CD4-positive, CD25-positive, alpha-beta regulatory T cell (primary cell): ENCODE data around the gene IL9. TPM values are rescaled to one million over a fixed set of nuclear protein-coding genes. Genes with fewer than 3 reads are reported as not detected.
"Not testable (repeated sequence)": the region's sequence is repeated elsewhere in the genome, so short reads cannot be mapped to it uniquely, and the experiment has no call there.

Source experiments
- ATAC-seq, 2 donors: fragments of 150-1000 bp; cut with Tn5 transposase; one replicate each; pipeline ENCODE4 v1.10.0; 2021; ENCODE audit warnings: low read depth in 2 of 2, moderate number of reproducible peaks in 2 of 2, moderate library complexity in 1 of 2
- DNase-seq, 3 donors: peaks; one replicate each; pipeline versions ENCODE4 v3.0.0 to v3.0.0-alpha.2; 2012 to 2022; ENCODE audit warnings: mixed read lengths in 1 of 3
- H3K27ac ChIP-seq: one replicate; pipeline ENCODE4 v1.7.0; 2013; ENCODE audit warnings: mild to moderate bottlenecking, low read length; ENCODE audit not compliant: insufficient read depth, poor library complexity, severe bottlenecking
- H3K27me3 ChIP-seq: one replicate; pipeline ENCODE4 v1.7.0; 2013; ENCODE audit warnings: low read length; ENCODE audit not compliant: control insufficient read depth, insufficient read depth
- H3K36me3 ChIP-seq: one replicate; pipeline ENCODE4 v1.7.0; 2013; ENCODE audit warnings: mild to moderate bottlenecking, low read length, moderate library complexity; ENCODE audit not compliant: control insufficient read depth, insufficient read depth
- H3K4me1 ChIP-seq: 2 replicates; pipeline ENCODE4 v1.7.0; 2013; ENCODE audit warnings: mild to moderate bottlenecking, low read length; ENCODE audit not compliant: insufficient read depth, control insufficient read depth, poor library complexity, severe bottlenecking
- H3K4me3 ChIP-seq: one replicate; pipeline ENCODE4 v1.7.0; 2013; ENCODE audit warnings: low read depth, mild to moderate bottlenecking, low read length, moderate library complexity
- H3K9me3 ChIP-seq, 2 experiments: 1 replicate in 1 of 2; 2 replicates in 1 of 2; pipeline ENCODE4 v1.7.0; 2013; ENCODE audit warnings: low read length in 2 of 2, mild to moderate bottlenecking in 1 of 2, moderate library complexity in 1 of 2; ENCODE audit not compliant: control insufficient read depth in 2 of 2
- H3K27ac Mint-ChIP-seq, 3 donors: one replicate each; pipeline ENCODE4 v1.8.0; 2020 to 2022; ENCODE audit warnings: mild to moderate bottlenecking in 3 of 3, mixed read lengths in 3 of 3, moderate library complexity in 2 of 3
- H3K27me3 Mint-ChIP-seq: one replicate; pipeline ENCODE4 v1.8.0; 2022; ENCODE audit warnings: mild to moderate bottlenecking, mixed read lengths
- H3K36me3 Mint-ChIP-seq: one replicate; pipeline ENCODE4 v1.8.0; 2020; ENCODE audit warnings: mixed read lengths
- H3K4me1 Mint-ChIP-seq, 4 donors: one replicate each; pipeline ENCODE4 v1.8.0; 2020 to 2022; ENCODE audit warnings: mixed read lengths in 4 of 4, mild to moderate bottlenecking in 1 of 4
- H3K4me3 Mint-ChIP-seq, 4 donors: one replicate each; pipeline ENCODE4 v1.8.0; 2020 to 2022; ENCODE audit warnings: mild to moderate bottlenecking in 4 of 4, mixed read lengths in 4 of 4, moderate library complexity in 3 of 4
- H3K9me3 Mint-ChIP-seq, 7 donors: one replicate each; pipeline ENCODE4 v1.8.0; 2020 to 2022; ENCODE audit warnings: mixed read lengths in 7 of 7, mild to moderate bottlenecking in 3 of 7, moderate library complexity in 2 of 7
- polyA plus RNA-seq, 4 donors: library from polyadenylated mRNA; unstranded; fragments of 300-500 nt; fragmentation: Illumina TruSeq; gene quantifications; one replicate each; pipeline ENCODE4 v1.2.3, GENCODE V29; 2021
- total RNA-seq: library from RNA; stranded (reverse); gene quantifications from one replicate; pipeline ENCODE4 v1.2.3, GENCODE V29; 2022

IL9 gene
- total and polyA plus RNA-seq, 5 donors from 2014 or later = not detected

GRCh38 chr5:135866016-135866415 lies 29.6 kb downstream of the IL9 start:
- no peaks in the 10 kb centered on the region for H3K36me3 Mint-ChIP-seq
- H3K4me1 Mint-ChIP-seq = no peaks in the 10 kb centered on the region
- H3K4me1 ChIP-seq = no peaks in the 10 kb centered on the region
- no peak overlapping the region for H3K27ac ChIP-seq
- H3K4me3 ChIP-seq = no peak overlapping the region
- no peaks in the 10 kb centered on the region for H3K27me3 Mint-ChIP-seq
- no peaks in the 10 kb centered on the region for H3K9me3 ChIP-seq
- peaks cover 0 to 2% (median 0%) of the 10 kb centered on the region in 7 donors for H3K9me3 Mint-ChIP-seq
- ATAC-seq (no peak), DNase-seq (no peak)
- H3K27ac Mint-ChIP-seq = no peak overlapping the region
- H3K27me3 ChIP-seq = no peaks in the 10 kb centered on the region
- no peak overlapping the region for H3K4me3 Mint-ChIP-seq
- no peaks in the 10 kb centered on the region for H3K36me3 ChIP-seq

DNA sequence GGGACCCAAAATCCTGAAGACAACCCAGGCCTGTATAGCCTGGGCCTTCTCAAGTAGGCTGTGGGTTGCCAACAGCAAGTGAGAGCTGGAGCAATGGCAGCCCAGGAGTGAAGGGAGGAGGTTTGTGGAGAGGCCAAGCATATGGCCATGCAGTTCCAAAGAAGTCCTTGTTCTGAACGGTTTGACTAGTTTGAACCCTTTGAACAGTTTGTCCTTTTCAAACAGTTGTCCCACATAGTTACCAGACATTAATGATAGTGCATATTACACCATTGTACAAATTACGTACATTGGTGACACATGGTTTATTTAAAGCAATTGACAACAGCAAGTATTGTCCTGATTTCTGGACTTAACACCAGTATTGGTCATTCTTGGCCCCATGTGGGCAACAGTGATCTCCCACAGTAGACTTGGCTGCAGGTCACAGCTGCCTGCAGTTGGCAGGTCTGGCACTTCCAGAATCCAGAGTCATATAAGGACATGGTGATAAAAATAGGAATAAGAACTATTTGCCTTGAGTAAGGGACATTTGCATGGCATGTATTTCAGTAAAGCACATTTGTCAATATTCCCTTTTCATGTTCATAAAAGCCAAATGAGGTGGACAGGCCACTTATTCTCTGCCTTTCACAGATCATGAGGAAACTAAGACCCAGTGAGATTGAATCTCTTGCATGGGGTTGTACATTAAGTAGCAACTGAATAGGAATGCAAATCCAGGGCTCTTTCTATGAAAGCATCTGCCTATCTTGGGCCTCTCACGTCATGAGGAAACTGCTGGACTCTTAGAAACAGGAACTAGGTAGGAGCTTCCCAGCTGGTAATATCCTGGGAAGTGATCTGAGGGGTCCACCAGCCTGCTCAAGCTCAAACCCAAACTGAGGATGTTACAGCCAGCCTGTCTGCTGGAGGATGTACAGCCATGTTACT lies 30.9 kb downstream of the IL9 start:
- Mint-ChIP-seq H3K36me3 (no peaks in the 10 kb centered on the region), H3K4me1 (no peaks in the 10 kb centered on the region), H3K9me3 (peaks cover 0 to 2% (median 0%) of the 10 kb centered on the region in 7 donors), H3K27ac (no peak overlapping the region), H3K27me3 (no peaks in the 10 kb centered on the region), H3K4me3 (no peak overlapping the region)
- no peak for DNase-seq
- Histone ChIP-seq H3K27me3 (no peaks in the 10 kb centered on the region), H3K4me3 (no peak overlapping the region), H3K27ac (no peak overlapping the region), H3K9me3 (no peaks in the 10 kb centered on the region), H3K4me1 (no peaks in the 10 kb centered on the region), H3K36me3 (no peaks in the 10 kb centered on the region)
- no peak for ATAC-seq

DNA sequence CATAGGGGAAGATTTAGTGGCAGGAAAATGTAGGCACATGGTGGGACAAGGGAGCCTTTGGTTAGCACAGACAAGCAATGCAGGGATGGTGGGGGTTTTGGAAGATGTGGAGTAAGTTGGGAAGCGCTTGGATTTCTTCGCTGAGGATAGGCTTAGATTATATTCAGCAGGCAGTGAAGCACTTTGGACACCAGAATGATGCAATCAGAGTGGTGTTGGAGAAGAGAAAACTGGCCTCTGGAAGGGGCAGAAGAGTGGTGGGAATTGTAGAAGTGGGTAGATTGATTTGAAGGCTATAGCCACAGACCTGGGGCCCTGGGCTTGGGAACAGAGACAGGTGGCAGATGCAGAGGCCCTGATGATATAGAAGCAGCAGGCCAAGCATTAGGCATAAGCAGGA lies 32.9 kb downstream of the IL9 start:
- no peaks in the 10 kb centered on the region for H3K36me3 ChIP-seq
- H3K4me3 Mint-ChIP-seq = no peak overlapping the region
- H3K27me3 ChIP-seq = no peaks in the 10 kb centered on the region
- no peaks in the 10 kb centered on the region for H3K36me3 Mint-ChIP-seq
- DNase-seq (no peak), ATAC-seq (no peak)
- peaks cover 0 to 2% (median 0%) of the 10 kb centered on the region in 7 donors for H3K9me3 Mint-ChIP-seq
- no peaks in the 10 kb centered on the region for H3K27me3 Mint-ChIP-seq
- no peaks in the 10 kb centered on the region for H3K4me1 Mint-ChIP-seq
- no peaks in the 10 kb centered on the region for H3K4me1 ChIP-seq
- H3K4me3 ChIP-seq = no peak overlapping the region
- H3K9me3 ChIP-seq = no peaks in the 10 kb centered on the region
- no peak overlapping the region for H3K27ac Mint-ChIP-seq
- no peak overlapping the region for H3K27ac ChIP-seq

GRCh38 chr5:135862086-135862485 lies 33.6 kb downstream of the IL9 start:
- no peak overlapping the region for H3K27ac ChIP-seq
- Mint-ChIP-seq H3K4me1 (no peaks in the 10 kb centered on the region), H3K27me3 (no peaks in the 10 kb centered on the region), H3K27ac (no peak overlapping the region), H3K4me3 (no peak overlapping the region), H3K36me3 (no peaks in the 10 kb centered on the region), H3K9me3 (peaks cover 0 to 5% (median 0%) of the 10 kb centered on the region in 7 donors)
- DNase-seq (no peak), ATAC-seq (no peak)
- H3K27me3 ChIP-seq = no peaks in the 10 kb centered on the region
- H3K9me3 ChIP-seq = no peaks in the 10 kb centered on the region
- H3K36me3 ChIP-seq = no peaks in the 10 kb centered on the region
- no peak overlapping the region for H3K4me3 ChIP-seq
- no peaks in the 10 kb centered on the region for H3K4me1 ChIP-seq

GRCh38 chr5:135861641-135862040 lies 34.0 kb downstream of the IL9 start:
- Mint-ChIP-seq H3K27ac (no peak overlapping the region), H3K4me1 (no peaks in the 10 kb centered on the region), H3K27me3 (no peaks in the 10 kb centered on the region), H3K4me3 (no peak overlapping the region), H3K36me3 (no peaks in the 10 kb centered on the region), H3K9me3 (peaks cover 0 to 5% (median 0%) of the 10 kb centered on the region in 7 donors)
- H3K27ac ChIP-seq = no peak overlapping the region
- ATAC-seq (no peak), DNase-seq (no peak)
- no peaks in the 10 kb centered on the region for H3K27me3 ChIP-seq
- H3K4me1 ChIP-seq = no peaks in the 10 kb centered on the region
- H3K4me3 ChIP-seq = no peak overlapping the region
- H3K36me3 ChIP-seq = no peaks in the 10 kb centered on the region
- H3K9me3 ChIP-seq = no peaks in the 10 kb centered on the region

- no peaks in the 10 kb centered on the region for H3K27me3 Mint-ChIP-seq
- DNase-seq = no peak
- Histone ChIP-seq H3K27ac (no peak overlapping the region), H3K36me3 (no peaks in the 10 kb centered on the region), H3K4me1 (no peaks in the 10 kb centered on the region), H3K9me3 (no peaks in the 10 kb centered on the region), H3K4me3 (no peak overlapping the region), H3K27me3 (no peaks in the 10 kb centered on the region)
- no peak overlapping the region for H3K27ac Mint-ChIP-seq
- peaks cover 0 to 7% (median 0%) of the 10 kb centered on the region in 7 donors for H3K9me3 Mint-ChIP-seq
- ATAC-seq = no peak
- H3K36me3 Mint-ChIP-seq = no peaks in the 10 kb centered on the region
- no peak overlapping the region for H3K4me3 Mint-ChIP-seq
- H3K4me1 Mint-ChIP-seq = no peaks in the 10 kb centered on the region
Observed at GRCh38 chr5:135859641-135860040, 36.0 kb downstream of the IL9 start.

GRCh38 chr5:135859186-135859585 lies 36.5 kb downstream of the IL9 start:
- H3K4me1 Mint-ChIP-seq, H3K27me3 ChIP-seq: not testable (repeated sequence)

More at GRCh38 chr5:135859186-135859585, 36.5 kb downstream of the IL9 start:
- H3K4me1 ChIP-seq, H3K9me3 ChIP-seq, H3K36me3 ChIP-seq, H3K4me3 Mint-ChIP-seq, H3K36me3 Mint-ChIP-seq, H3K27me3 Mint-ChIP-seq, H3K9me3 Mint-ChIP-seq, ATAC-seq, H3K4me3 ChIP-seq, H3K27ac ChIP-seq, DNase-seq: not testable (repeated sequence)
- peak overlapping the region in 1 of 3 donors; percentile 16 for H3K27ac Mint-ChIP-seq
